Kidney epithelial cell (primary cell): Measurements from ENCODE around the gene SUDS3. TPM values are rescaled to one million over a fixed set of nuclear protein-coding genes. Genes with fewer than 3 reads are reported as not detected.

ENCODE experiments used
- DNase-seq: peaks from one replicate; pipeline ENCODE4 v3.0.0-alpha.2; 2010; ENCODE audit warnings: low read depth
- H3K27me3 ChIP-seq: 2 replicates; pipeline ENCODE4 v1.6.0; 2011; ENCODE audit warnings: low read length; ENCODE audit not compliant: control insufficient read depth, insufficient read depth
- H3K36me3 ChIP-seq: 2 replicates; pipeline ENCODE4 v1.5.1; 2011; ENCODE audit warnings: low read length; ENCODE audit not compliant: control insufficient read depth, insufficient read depth
- H3K4me3 ChIP-seq: 2 replicates; pipeline ENCODE4 v1.5.1; 2011; ENCODE audit warnings: low read depth, mild to moderate bottlenecking, control low read depth, low read length
- CTCF ChIP-seq: IDR thresholded peaks from 2 replicates; pipeline ENCODE4 v1.5.1; 2011; ENCODE audit warnings: mild to moderate bottlenecking, moderate library complexity, low read length, control low read depth, inconsistent platforms; ENCODE audit not compliant: insufficient read depth, poor library complexity, severe bottlenecking
- total RNA-seq: library from RNA; depleted of rRNA; stranded (reverse); fragments of >200 nt; gene quantifications from 2 replicates; pipeline ENCODE4 v1.2.3, GENCODE V29; 2015

Gene SUDS3
- total RNA-seq, 1 donor from 2014 or later, result 30.5 TPM

- DNase-seq, result no peak
- Histone ChIP-seq H3K27me3 (no peaks in the 10 kb centered on the region), H3K4me3 (no peak overlapping the region), H3K36me3 (no peaks in the 10 kb centered on the region)
- TF ChIP-seq CTCF, result no peak
Observed at GRCh38 chr12:118358008-118358359, 18.4 kb upstream of the SUDS3 start.

DNA sequence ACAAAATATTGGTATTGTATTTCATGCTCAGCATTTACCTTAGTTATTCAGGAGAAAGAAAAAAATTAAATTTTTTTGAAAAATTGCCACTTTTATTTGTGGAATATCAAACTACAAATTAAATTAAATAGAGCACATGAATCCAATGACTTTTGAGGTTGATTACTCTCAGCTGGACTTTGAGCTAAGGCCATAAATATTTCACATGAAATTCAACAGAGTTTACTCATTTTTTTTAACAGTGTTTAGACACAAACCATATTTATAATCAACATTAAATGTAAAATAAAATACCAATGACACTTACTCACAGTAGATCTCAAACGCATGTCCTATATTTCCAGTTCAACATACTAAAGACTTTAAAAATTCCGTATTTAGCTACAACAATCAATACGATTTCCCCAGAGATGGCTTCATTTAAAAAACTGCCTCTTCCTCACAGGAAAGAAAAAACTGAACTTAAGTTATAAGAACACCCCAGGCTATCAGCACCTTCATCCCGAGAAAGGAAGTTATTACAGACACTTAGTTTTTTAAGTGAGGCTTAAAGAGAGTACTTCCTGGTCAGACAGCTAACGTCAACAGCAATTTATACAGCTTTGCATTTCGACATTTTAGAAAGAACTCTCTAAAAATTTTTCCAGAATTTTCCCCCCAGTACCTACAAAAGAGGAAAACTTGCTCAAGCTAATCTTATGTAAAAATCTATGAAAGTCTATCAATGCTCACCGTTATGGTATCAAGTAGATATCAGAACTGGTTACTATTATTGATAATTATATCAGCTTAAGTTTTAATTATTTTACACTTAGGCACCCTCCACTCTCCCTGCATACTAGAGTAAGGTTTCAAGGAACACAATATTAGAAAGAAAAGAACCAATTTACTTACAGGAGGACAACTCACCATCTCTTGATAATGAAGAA lies 17.5 kb upstream of the SUDS3 start:
- Histone ChIP-seq H3K36me3 (no peaks in the 10 kb centered on the region), H3K4me3 (no peak overlapping the region), H3K27me3 (no peaks in the 10 kb centered on the region)
- DNase-seq, result no peak
- TF ChIP-seq CTCF, result no peak

GRCh38 chr12:118359541-118359915 lies 16.8 kb upstream of the SUDS3 start:
- no peak for TF ChIP-seq CTCF
- H3K36me3 ChIP-seq, result no peaks in the 10 kb centered on the region
- DNase-seq, result no peak
- H3K4me3 ChIP-seq, result no peak overlapping the region
- no peaks in the 10 kb centered on the region for H3K27me3 ChIP-seq

DNA sequence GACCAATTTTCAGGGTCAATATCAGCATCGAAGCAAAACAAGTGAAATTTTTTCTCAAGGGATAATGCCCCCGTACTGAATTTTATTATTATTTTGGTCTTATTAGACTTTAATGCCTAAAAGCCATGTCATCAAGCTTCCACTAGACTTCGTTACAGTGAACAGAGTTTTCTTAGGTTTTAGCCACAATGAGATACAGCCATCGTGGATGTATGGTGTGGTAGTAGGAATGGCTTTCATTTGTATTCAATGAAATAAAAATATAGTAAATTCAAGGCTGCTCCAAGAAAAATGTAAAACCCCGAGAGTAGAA lies 15.3 kb upstream of the SUDS3 start:
- no peak for TF ChIP-seq CTCF
- H3K4me3 ChIP-seq, result no peak overlapping the region

GRCh38 chr12:118361889-118362288 lies 14.5 kb upstream of the SUDS3 start:
- no peak for DNase-seq
- TF ChIP-seq CTCF, result no peak
- Histone ChIP-seq H3K27me3 (no peaks in the 10 kb centered on the region), H3K36me3 (no peaks in the 10 kb centered on the region), H3K4me3 (no peak overlapping the region)

More for the DNA sequence above, 15.3 kb upstream of the SUDS3 start:
- DNase-seq, result no peak
- no peaks in the 10 kb centered on the region for H3K36me3 ChIP-seq
- H3K27me3 ChIP-seq, result no peaks in the 10 kb centered on the region

DNA sequence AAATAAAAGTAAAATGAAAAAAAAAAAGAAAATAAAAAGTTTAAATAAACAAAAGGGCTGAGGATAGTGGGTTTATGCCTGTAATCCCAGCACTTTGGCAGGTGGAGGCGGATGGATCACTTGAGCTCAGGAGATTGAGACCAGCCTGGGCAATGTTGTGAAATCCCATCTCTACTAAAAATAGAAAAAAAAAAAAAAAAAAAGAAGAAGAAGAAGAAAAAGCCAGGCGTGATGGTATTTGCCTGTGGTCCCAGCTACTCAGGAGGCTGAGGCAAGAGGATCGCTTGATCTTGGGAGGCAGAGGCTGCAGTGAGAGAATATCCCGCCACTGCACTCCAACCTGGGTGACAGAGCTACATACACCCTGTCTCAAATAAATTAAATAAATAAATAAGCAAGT lies 7.5 kb upstream of the SUDS3 start:
- no peak for DNase-seq

More for the DNA sequence above, 7.5 kb upstream of the SUDS3 start:
- Histone ChIP-seq H3K36me3 (no peaks in the 10 kb centered on the region), H3K4me3 (no peak overlapping the region), H3K27me3 (no peaks in the 10 kb centered on the region)
- TF ChIP-seq CTCF, result no peak
